Measurements from ENCODE around the gene SORBS2.

SORBS2 gene

GRCh38 chr4:185799442-185799841, 12.6 kb downstream of the SORBS2 start:
- DNase-seq, result no peak

GRCh38 chr4:185797596-185798338, 14.2 kb downstream of the SORBS2 start:
- no peak for DNase-seq

- no peak for DNase-seq
These were observed 15.0 kb downstream of the SORBS2 start for GRCh38 chr4:185797018-185797417.

- DNase-seq, result no peak
These were observed 15.8 kb downstream of the SORBS2 start for GRCh38 chr4:185796176-185796575.

- peak; percentile 64 for DNase-seq
These were observed 17.4 kb downstream of the SORBS2 start for GRCh38 chr4:185794637-185795036.

GRCh38 chr4:185793716-185794115, 18.3 kb downstream of the SORBS2 start:
- no peak for DNase-seq

GRCh38 chr4:185793116-185793485, 18.9 kb downstream of the SORBS2 start:
- no peak for DNase-seq

- DNase-seq, result peak; percentile 17
These were observed 19.4 kb downstream of the SORBS2 start for GRCh38 chr4:185792384-185793115.

GRCh38 chr4:185787926-185788679, 23.9 kb downstream of the SORBS2 start:
- DNase-seq, result peak; percentile 83

- no peak for DNase-seq
These were observed 25.6 kb downstream of the SORBS2 start for GRCh38 chr4:185786422-185786821.

GRCh38 chr4:185783574-185783973, 28.4 kb downstream of the SORBS2 start:
- no peak for DNase-seq

- no peak for DNase-seq
These were observed 29.5 kb downstream of the SORBS2 start for GRCh38 chr4:185782523-185782922.

GRCh38 chr4:185781555-185782215, 30.3 kb downstream of the SORBS2 start:
- DNase-seq, result no peak

GRCh38 chr4:185780472-185780871, 31.5 kb downstream of the SORBS2 start:
- no peak for DNase-seq

- DNase-seq, result no peak
These were observed 32.5 kb downstream of the SORBS2 start for GRCh38 chr4:185779517-185779916.

- peak; percentile 35 for DNase-seq
These were observed 33.7 kb downstream of the SORBS2 start for GRCh38 chr4:185778307-185778706.

- DNase-seq, result no peak
These were observed 36.0 kb downstream of the SORBS2 start for GRCh38 chr4:185775792-185776555.

GRCh38 chr4:185774845-185775680, 36.9 kb downstream of the SORBS2 start:
- DNase-seq, result no peak

- DNase-seq, result no peak
These were observed 37.8 kb downstream of the SORBS2 start for GRCh38 chr4:185774131-185774653.

- no peak for DNase-seq
These were observed 38.6 kb downstream of the SORBS2 start for GRCh38 chr4:185773419-185773818.

Measured in NCI-H510A treated with DMSO at 0.1 percent for 48 hours (cell line).